ENCODE data around the gene GLI1. TPM values are rescaled to one million over a fixed set of nuclear protein-coding genes. Genes with fewer than 3 reads are reported as not detected.

Gene GLI1
- total RNA-seq, 1 donor from 2014 or later: 1.3 TPM

- no peaks in the 10 kb centered on the region for H3K36me3 Mint-ChIP-seq (ENCODE audit: low read depth)
- H3K9me3 Mint-ChIP-seq: no peaks in the 10 kb centered on the region
- intact Hi-C loops (cut with micrococcal nuclease): loop anchor here (1.0 to 5.0 kb wide), 5 partner anchors 27 to 176 kb away; partner anchors contain the start of genes DDIT3 and R3HDM2
- no peak for DNase-seq (ENCODE audit: low spot score)
- H3K4me3 Mint-ChIP-seq (ENCODE audit: low read depth): peak overlapping the region; percentile 90
- peaks cover 12% of the 10 kb centered on the region for H3K27me3 Mint-ChIP-seq (ENCODE audit: low read depth)
- H3K27ac Mint-ChIP-seq: peak overlapping the region; percentile 89
- H3K4me1 Mint-ChIP-seq (ENCODE audit: low read depth): peaks cover 43% of the 10 kb centered on the region
Observed at GRCh38 chr12:57458665-57459054, 925 bp upstream of the GLI1 start.

- Mint-ChIP-seq H3K36me3 (ENCODE audit: low read depth) (no peaks in the 10 kb centered on the region), H3K4me3 (ENCODE audit: low read depth) (peak overlapping the region; percentile 90), H3K27me3 (ENCODE audit: low read depth) (peaks cover 12% of the 10 kb centered on the region), H3K27ac (peak overlapping the region; percentile 89), H3K9me3 (no peaks in the 10 kb centered on the region), H3K4me1 (ENCODE audit: low read depth) (peaks cover 48% of the 10 kb centered on the region)
- DNase-seq (ENCODE audit: low spot score): peak; percentile 90
- intact Hi-C loops (cut with micrococcal nuclease): loop anchor here (1.0 to 5.0 kb wide), 5 partner anchors 28 to 177 kb away; partner anchors contain the start of genes DDIT3 and R3HDM2
Observed at GRCh38 chr12:57459055-57459749, 383 bp upstream of the GLI1 start.

GRCh38 chr12:57460468-57460784 lies 841 bp downstream of the GLI1 start:
- peak overlapping the region; percentile 71 for H3K4me3 Mint-ChIP-seq (ENCODE audit: low read depth)
- H3K27me3 Mint-ChIP-seq (ENCODE audit: low read depth): peaks cover 12% of the 10 kb centered on the region
- H3K36me3 Mint-ChIP-seq (ENCODE audit: low read depth): no peaks in the 10 kb centered on the region
- DNase-seq (ENCODE audit: low spot score): no peak
- peaks cover 46% of the 10 kb centered on the region for H3K4me1 Mint-ChIP-seq (ENCODE audit: low read depth)
- intact Hi-C loops (cut with micrococcal nuclease): no loop called here
- H3K27ac Mint-ChIP-seq: peak overlapping the region; percentile 29
- H3K9me3 Mint-ChIP-seq: no peaks in the 10 kb centered on the region

- H3K9me3 Mint-ChIP-seq: no peaks in the 10 kb centered on the region
- peaks cover 42% of the 10 kb centered on the region for H3K4me1 Mint-ChIP-seq (ENCODE audit: low read depth)
- H3K4me3 Mint-ChIP-seq (ENCODE audit: low read depth): peak overlapping the region; percentile 86
- peaks cover 12% of the 10 kb centered on the region for H3K27me3 Mint-ChIP-seq (ENCODE audit: low read depth)
- intact Hi-C loops (cut with micrococcal nuclease): no loop called here
- peaks cover under 1% of the 10 kb centered on the region for H3K36me3 Mint-ChIP-seq (ENCODE audit: low read depth)
- no peak overlapping the region for H3K27ac Mint-ChIP-seq
- DNase-seq (ENCODE audit: low spot score): no peak
Observed at GRCh38 chr12:57460841-57461275, 1.3 kb downstream of the GLI1 start.

- intact Hi-C loops (cut with micrococcal nuclease): no loop called here
- Mint-ChIP-seq H3K27ac (no peak overlapping the region), H3K27me3 (ENCODE audit: low read depth) (peaks cover 12% of the 10 kb centered on the region), H3K4me3 (ENCODE audit: low read depth) (peak overlapping the region; percentile 86), H3K4me1 (ENCODE audit: low read depth) (peaks cover 38% of the 10 kb centered on the region), H3K9me3 (no peaks in the 10 kb centered on the region), H3K36me3 (ENCODE audit: low read depth) (peaks cover 3% of the 10 kb centered on the region)
- DNase-seq (ENCODE audit: low spot score): no peak
Observed at GRCh38 chr12:57461276-57461916, 1.8 kb downstream of the GLI1 start.

- Mint-ChIP-seq H3K4me1 (ENCODE audit: low read depth) (peaks cover 38% of the 10 kb centered on the region), H3K27ac (peak overlapping the region; percentile 18)
- intact Hi-C loops (cut with micrococcal nuclease): loop anchor here (1.0 to 2.0 kb wide), 2 partner anchors 15 to 199 kb away; no protein-coding TSS in a partner anchor
Observed at GRCh38 chr12:57461917-57462250, 2.3 kb downstream of the GLI1 start.

GRCh38 chr12:57462251-57462911 lies 2.8 kb downstream of the GLI1 start:
- peak; percentile 84 for DNase-seq (ENCODE audit: low spot score)
- Mint-ChIP-seq H3K27me3 (ENCODE audit: low read depth) (peaks cover 12% of the 10 kb centered on the region), H3K4me3 (ENCODE audit: low read depth) (peak overlapping the region; percentile 86), H3K9me3 (no peaks in the 10 kb centered on the region), H3K27ac (peak overlapping the region; percentile 47), H3K4me1 (ENCODE audit: low read depth) (peaks cover 38% of the 10 kb centered on the region), H3K36me3 (ENCODE audit: low read depth) (peaks cover 3% of the 10 kb centered on the region)
- intact Hi-C loops (cut with micrococcal nuclease): loop anchor here (1.0 to 2.0 kb wide), 2 partner anchors 15 to 200 kb away; no protein-coding TSS in a partner anchor

More at GRCh38 chr12:57461917-57462250, 2.3 kb downstream of the GLI1 start:
- Mint-ChIP-seq H3K36me3 (ENCODE audit: low read depth) (peaks cover 3% of the 10 kb centered on the region), H3K27me3 (ENCODE audit: low read depth) (peaks cover 12% of the 10 kb centered on the region), H3K9me3 (no peaks in the 10 kb centered on the region), H3K4me3 (ENCODE audit: low read depth) (peak overlapping the region; percentile 86)
- no peak for DNase-seq (ENCODE audit: low spot score)

- intact Hi-C loops (cut with micrococcal nuclease): loop anchor here (1.0 to 2.0 kb wide), 2 partner anchors 14 to 200 kb away; no protein-coding TSS in a partner anchor
- no peak for DNase-seq (ENCODE audit: low spot score)
- Mint-ChIP-seq H3K36me3 (ENCODE audit: low read depth) (peaks cover 6% of the 10 kb centered on the region), H3K27me3 (ENCODE audit: low read depth) (peaks cover 12% of the 10 kb centered on the region), H3K9me3 (no peaks in the 10 kb centered on the region), H3K4me1 (ENCODE audit: low read depth) (peaks cover 36% of the 10 kb centered on the region), H3K4me3 (ENCODE audit: low read depth) (peak overlapping the region; percentile 85), H3K27ac (peak overlapping the region; percentile 47)
Observed at GRCh38 chr12:57462912-57463253, 3.3 kb downstream of the GLI1 start.

- peaks cover 27% of the 10 kb centered on the region for H3K4me1 Mint-ChIP-seq (ENCODE audit: low read depth)
- intact Hi-C loops (cut with micrococcal nuclease): no loop called here
- H3K9me3 Mint-ChIP-seq: no peaks in the 10 kb centered on the region
- no peak overlapping the region for H3K4me3 Mint-ChIP-seq (ENCODE audit: low read depth)
- H3K27me3 Mint-ChIP-seq (ENCODE audit: low read depth): peaks cover 12% of the 10 kb centered on the region
- peaks cover 17% of the 10 kb centered on the region for H3K36me3 Mint-ChIP-seq (ENCODE audit: low read depth)
- H3K27ac Mint-ChIP-seq: no peak overlapping the region
- DNase-seq (ENCODE audit: low spot score): no peak
Observed at GRCh38 chr12:57464569-57464968, 5.0 kb downstream of the GLI1 start.

- H3K27me3 Mint-ChIP-seq (ENCODE audit: low read depth): peaks cover 11% of the 10 kb centered on the region
- H3K9me3 Mint-ChIP-seq: no peaks in the 10 kb centered on the region
- H3K4me1 Mint-ChIP-seq (ENCODE audit: low read depth): peaks cover 27% of the 10 kb centered on the region
- intact Hi-C loops (cut with micrococcal nuclease): no loop called here
- peaks cover 17% of the 10 kb centered on the region for H3K36me3 Mint-ChIP-seq (ENCODE audit: low read depth)
- no peak overlapping the region for H3K4me3 Mint-ChIP-seq (ENCODE audit: low read depth)
- H3K27ac Mint-ChIP-seq: no peak overlapping the region
- no peak for DNase-seq (ENCODE audit: low spot score)
Observed at GRCh38 chr12:57465030-57465746, 5.6 kb downstream of the GLI1 start.

- Mint-ChIP-seq H3K27ac (peak overlapping the region; percentile 44), H3K4me3 (ENCODE audit: low read depth) (no peak overlapping the region), H3K36me3 (ENCODE audit: low read depth) (peaks cover 17% of the 10 kb centered on the region), H3K27me3 (ENCODE audit: low read depth) (peaks cover 7% of the 10 kb centered on the region), H3K9me3 (no peaks in the 10 kb centered on the region), H3K4me1 (ENCODE audit: low read depth) (peaks cover 23% of the 10 kb centered on the region)
- no peak for DNase-seq (ENCODE audit: low spot score)
- intact Hi-C loops (cut with micrococcal nuclease): no loop called here
Observed at GRCh38 chr12:57465747-57466505, 6.3 kb downstream of the GLI1 start.
